IMR-90 (cell line): ENCODE results near the gene WFDC12. TPM values are rescaled to one million over a fixed set of nuclear protein-coding genes. Genes with fewer than 3 reads are reported as not detected.

Experiments
- ATAC-seq: fragments of 200-7000 bp; cut with Tn5 transposase; 2 replicates; pipeline ENCODE4 v1.9.1; 2020; ENCODE audit warnings: low read depth, mild to moderate bottlenecking, moderate library complexity
- BruUV-seq: library from RNA; stranded (reverse); fragments of 400-500 nt; replicated peaks from 2 replicates; lab custom pipeline; 2021; lab: Mats Ljungman, UMichigan
- CTCF ChIA-PET: fragments of 300-600 bp; formaldehyde crosslinking; extraction: SDS; loops from one replicate; lab custom pipeline; 2021; ENCODE audit warnings: antibody characterized with exemption; lab: Yijun Ruan, JAX
- POLR2A ChIA-PET: fragments of 300-600 bp; sonication (Branson Sonifier 250); formaldehyde crosslinking; loops from one replicate; lab custom pipeline; 2022; ENCODE audit warnings: antibody characterized with exemption; ENCODE audit not compliant: unreplicated experiment; lab: Charles Lee
- DNase-seq: peaks from one replicate; pipeline ENCODE4 v3.0.0; 2013
- H2AFZ ChIP-seq: replicated peaks from 2 replicates; pipeline ENCODE3; 2013; ENCODE audit warnings: low read length, mild to moderate bottlenecking; ENCODE audit not compliant: poor library complexity
- H2AK5ac ChIP-seq: 2 replicates; pipeline ENCODE4 v1.6.1; 2013; ENCODE audit warnings: low read depth, low read length, inconsistent platforms
- H2AK9ac ChIP-seq: replicated peaks from 2 replicates; pipeline ENCODE3; 2013; ENCODE audit warnings: mild to moderate bottlenecking, low read depth, low read length, moderate library complexity; ENCODE audit not compliant: poor library complexity
- H2BK120ac ChIP-seq: 2 replicates; pipeline ENCODE4 v1.6.1; 2013; ENCODE audit warnings: low read depth, low read length, inconsistent platforms
- H2BK15ac ChIP-seq: 3 replicates; pipeline ENCODE4 v1.6.1; 2013; ENCODE audit warnings: low read depth, low read length, inconsistent platforms
- H2BK20ac ChIP-seq: 2 replicates; pipeline ENCODE4 v1.6.1; 2013; ENCODE audit warnings: low read depth, mild to moderate bottlenecking, inconsistent platforms, low read length, moderate library complexity
- H2BK5ac ChIP-seq: 2 replicates; pipeline ENCODE4 v1.6.1; 2013; ENCODE audit warnings: mild to moderate bottlenecking, low read depth, low read length, inconsistent platforms; ENCODE audit not compliant: poor library complexity, severe bottlenecking
- H3K14ac ChIP-seq: replicated peaks from 2 replicates; pipeline ENCODE4 v1.6.1; 2013; ENCODE audit warnings: low read depth, low read length, inconsistent platforms
- H3K18ac ChIP-seq: 2 replicates; pipeline ENCODE4 v1.6.1; 2013; ENCODE audit warnings: low read depth, low read length, control low read depth
- H3K23ac ChIP-seq: 2 replicates; pipeline ENCODE4 v1.6.1; 2013; ENCODE audit warnings: low read depth, low read length, inconsistent platforms
- H3K27ac ChIP-seq: 2 replicates; pipeline ENCODE4 v1.5.1; 2013; ENCODE audit warnings: mild to moderate bottlenecking, control low read depth, low read length; ENCODE audit not compliant: insufficient read depth
- H3K27me3 ChIP-seq: 2 replicates; pipeline ENCODE4 v1.6.1; 2013; ENCODE audit warnings: low read length; ENCODE audit not compliant: control insufficient read depth, insufficient read depth
- H3K36me3 ChIP-seq: 2 replicates; pipeline ENCODE4 v1.6.1; 2013; ENCODE audit warnings: low read length, mixed read lengths; ENCODE audit not compliant: control insufficient read depth, insufficient read depth
- H3K4ac ChIP-seq: 2 replicates; pipeline ENCODE4 v1.6.1; 2013; ENCODE audit warnings: low read depth, low read length, inconsistent platforms
- H3K4me1 ChIP-seq: 2 replicates; pipeline ENCODE4 v1.6.1; 2013; ENCODE audit warnings: low read length, mixed read lengths; ENCODE audit not compliant: control insufficient read depth, insufficient read depth
- H3K4me2 ChIP-seq: 2 replicates; pipeline ENCODE4 v1.6.1; 2013; ENCODE audit warnings: low read depth, mild to moderate bottlenecking, control low read depth, low read length, moderate library complexity
- H3K4me3 ChIP-seq: 2 replicates; pipeline ENCODE4 v1.5.1; 2013; ENCODE audit warnings: low read depth, mild to moderate bottlenecking, control low read depth, low read length, moderate library complexity; ENCODE audit not compliant: insufficient read depth
- H3K56ac ChIP-seq: 2 replicates; pipeline ENCODE4 v1.6.1; 2013; ENCODE audit warnings: low read length, inconsistent platforms; ENCODE audit not compliant: insufficient read depth; ENCODE audit errors: extremely low read depth
- H3K79me1 ChIP-seq, 2 experiments: 2 replicates each; pipeline ENCODE4 v1.6.1; 2013; ENCODE audit warnings: low read length in 2 of 2, inconsistent platforms in 1 of 2, low read depth in 1 of 2
- H3K9ac ChIP-seq: 2 replicates; pipeline ENCODE4 v1.6.1; 2013; ENCODE audit warnings: low read depth, low read length, control low read depth
- H3K9me1 ChIP-seq: 2 replicates; pipeline ENCODE4 v1.6.1; 2013; ENCODE audit warnings: low read length, inconsistent platforms; ENCODE audit not compliant: insufficient read depth
- H3K9me3 ChIP-seq: 2 replicates; pipeline ENCODE4 v1.6.1; 2013; ENCODE audit warnings: low read length; ENCODE audit not compliant: control insufficient read depth, insufficient read depth
- H4K20me1 ChIP-seq: 2 replicates; pipeline ENCODE4 v1.6.1; 2013; ENCODE audit warnings: low read length, inconsistent platforms; ENCODE audit not compliant: insufficient read depth
- H4K5ac ChIP-seq: 2 replicates; pipeline ENCODE4 v1.6.1; 2013; ENCODE audit warnings: mild to moderate bottlenecking, low read depth, low read length, control low read depth
- H4K8ac ChIP-seq, 2 experiments: 2 replicates each; pipeline ENCODE4 v1.6.1; 2013; ENCODE audit warnings: low read depth in 2 of 2, low read length in 2 of 2, control low read depth in 1 of 2, inconsistent platforms in 1 of 2
- H4K91ac ChIP-seq: 2 replicates; pipeline ENCODE4 v1.6.1; 2013; ENCODE audit warnings: low read depth, low read length, inconsistent platforms; ENCODE audit not compliant: insufficient read depth
- CTCF ChIP-seq: conservative IDR thresholded peaks from 2 replicates; pipeline ENCODE4 v1.5.1; 2012; ENCODE audit warnings: mild to moderate bottlenecking, low read depth, low read length, improper control_type of control experiment
- ELK1 ChIP-seq: fragments of 150-350 bp; IDR thresholded peaks from 2 replicates; pipeline ENCODE4 v1.6.1; 2016; ENCODE audit warnings: low read depth, mild to moderate bottlenecking, low read length, moderate library complexity, borderline replicate concordance
- RAD21 ChIP-seq: IDR thresholded peaks from 2 replicates; pipeline ENCODE4 v1.6.1; 2012; ENCODE audit warnings: low read length, improper control_type of control experiment
- WGBS, 2 experiments: methylation state at CpG; one replicate each; pipeline versions ENCODE4 v1.1.5 to v1.1.7; 2013; ENCODE audit warnings: missing lambda C conversion rate in 2 of 2; ENCODE audit not compliant: insufficient read length in 1 of 2; ENCODE audit errors: extremely low coverage in 2 of 2; 5-methylcytosine and 5-hydroxymethylcytosine counted together
- dilution Hi-C: fragments of 300-500 bp; cut with HindIII; formaldehyde crosslinking; loops from one replicate; pipeline ENCODE4 v1.14.3; 2018; ENCODE audit warnings: low sequenced_read_pairs; ENCODE audit not compliant: unreplicated experiment
- in situ Hi-C: fragments of 300-500 bp; cut with MboI; formaldehyde crosslinking; loops from 3 replicates; pipeline ENCODE4 v1.14.3; 2019; ENCODE audit warnings: low sequenced_read_pairs, inconsistent platforms, mixed read lengths
- intact Hi-C: fragments of 100-400 bp; cut with micrococcal nuclease; formaldehyde crosslinking; loops from 2 replicates; pipeline ENCODE4 v1.10.0; 2022
- polyA plus RNA-seq, 3 experiments: library from polyadenylated mRNA; depleted of rRNA; stranded (reverse); fragments of >200 nt; gene quantifications; 2 replicates each; pipeline ENCODE4 v1.2.3, GENCODE V29; 2012; ENCODE audit warnings: low replicate concordance in 1 of 3
- total RNA-seq: library from RNA; depleted of rRNA; stranded (reverse); fragments of >200 nt; gene quantifications from 2 replicates; pipeline ENCODE4 v1.2.3, GENCODE V29; 2012

Gene WFDC12
- total and polyA plus RNA-seq, 2 of the 4 experiments (the other 2 are of a cell fraction): not detected

GRCh38 chr20:45154183-45154582, 29.9 kb upstream of the WFDC12 start:
- H3K27ac ChIP-seq: no peak overlapping the region
- no peak overlapping the region for H4K8ac ChIP-seq
- no peak overlapping the region for H2BK120ac ChIP-seq
- H4K91ac ChIP-seq: no peak overlapping the region
- TF ChIP-seq CTCF: 0 out of 2 replicates have a peak, but pooled peaks have one; percentile 9
- no peak for TF ChIP-seq ELK1
- TF ChIP-seq RAD21: peak; percentile 30
- H4K20me1 ChIP-seq: no peaks in the 10 kb centered on the region
- no peak for ATAC-seq
- CTCF ChIA-PET: no interaction called here
- H2BK20ac ChIP-seq: no peak overlapping the region
- no peak overlapping the region for H3K23ac ChIP-seq
- dilution Hi-C loops: no loop called here
- POLR2A ChIA-PET: no interaction called here
- no peak overlapping the region for H4K5ac ChIP-seq
- no peaks in the 10 kb centered on the region for H3K9me3 ChIP-seq
- WGBS, 2 experiments: 33% methylated on average over 1 of the region's 3 CpGs; no CpG with 5 or more reads in 1 of the 2 experiments
- H3K14ac ChIP-seq: no peak overlapping the region
- no peak overlapping the region for H2AFZ ChIP-seq
- in situ Hi-C loops: no loop called here
- peaks cover 7% of the 10 kb centered on the region for H3K27me3 ChIP-seq
- H2AK9ac ChIP-seq: no peak overlapping the region
- H3K4me3 ChIP-seq: no peak overlapping the region
- H3K36me3 ChIP-seq: no peaks in the 10 kb centered on the region
- peak; percentile 5 for DNase-seq
- no peak overlapping the region for H3K4ac ChIP-seq
- no peak overlapping the region for H3K4me2 ChIP-seq
- intact Hi-C loops: no loop called here
- no peak overlapping the region for H2BK15ac ChIP-seq
- H3K9ac ChIP-seq: no peak overlapping the region
- no peaks in the 10 kb centered on the region for H3K79me1 ChIP-seq
- peaks cover 2% of the 10 kb centered on the region; the same call in 1 of the 2 replicates for H3K4me1 ChIP-seq
- H2AK5ac ChIP-seq: no peak overlapping the region
- H2BK5ac ChIP-seq: no peak overlapping the region
- H3K9me1 ChIP-seq: no peaks in the 10 kb centered on the region
- no peak overlapping the region for H3K56ac ChIP-seq
- H3K18ac ChIP-seq: no peak overlapping the region
- BruUV-seq: no TSS peak
